Measurements from ENCODE around the gene LRRC46. TPM values are rescaled to one million over a fixed set of nuclear protein-coding genes. Genes with fewer than 3 reads are reported as not detected.
A peak's percentile ranks its signal among the peaks of the same experiment; 100 is the strongest.

Gene LRRC46
- total RNA-seq, 1 experiment from 2014 or later: 0.31 TPM

DNA sequence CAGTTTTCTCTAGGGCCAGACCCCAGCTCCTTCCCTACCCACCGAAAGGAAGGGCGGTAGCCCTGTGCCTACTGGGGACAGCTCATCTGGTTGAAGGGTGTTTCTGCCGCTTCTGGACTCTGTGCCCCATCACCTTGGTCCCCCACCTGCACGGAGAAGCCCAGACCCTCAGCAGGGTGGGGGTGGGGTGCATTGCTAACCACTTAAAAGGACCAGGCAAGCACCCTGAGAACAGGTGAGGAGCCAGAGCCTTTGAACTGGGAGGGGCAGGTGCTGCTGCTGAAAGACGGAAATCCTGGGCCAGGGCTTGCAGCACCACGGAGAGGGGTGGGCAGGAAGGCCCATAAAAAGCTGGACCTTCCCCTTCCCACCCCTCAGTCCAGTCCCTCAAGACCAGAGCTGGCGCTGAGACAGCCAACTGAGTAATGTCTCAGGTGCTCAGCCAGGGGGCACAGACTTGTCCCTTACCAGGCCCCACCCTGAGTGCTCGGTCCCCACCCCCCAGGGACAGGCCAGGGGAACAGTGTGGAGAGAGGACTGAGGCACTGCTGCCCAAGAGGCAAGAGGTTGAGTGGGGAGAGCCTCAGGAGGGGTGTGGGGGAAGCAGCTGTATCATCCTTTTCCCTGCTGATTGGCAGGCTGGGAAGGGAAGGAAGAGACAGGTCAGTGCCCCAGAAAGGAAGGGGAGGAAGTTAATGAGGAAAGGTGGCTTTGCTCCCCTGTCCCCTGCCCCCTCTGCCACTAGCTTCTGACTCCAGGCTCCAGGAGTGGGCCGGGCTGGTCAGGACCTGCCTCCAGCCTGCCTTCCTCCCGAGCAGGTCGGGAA, 53.6 kb downstream of the LRRC46 start:
- TF ChIP-seq, protein P1, sequence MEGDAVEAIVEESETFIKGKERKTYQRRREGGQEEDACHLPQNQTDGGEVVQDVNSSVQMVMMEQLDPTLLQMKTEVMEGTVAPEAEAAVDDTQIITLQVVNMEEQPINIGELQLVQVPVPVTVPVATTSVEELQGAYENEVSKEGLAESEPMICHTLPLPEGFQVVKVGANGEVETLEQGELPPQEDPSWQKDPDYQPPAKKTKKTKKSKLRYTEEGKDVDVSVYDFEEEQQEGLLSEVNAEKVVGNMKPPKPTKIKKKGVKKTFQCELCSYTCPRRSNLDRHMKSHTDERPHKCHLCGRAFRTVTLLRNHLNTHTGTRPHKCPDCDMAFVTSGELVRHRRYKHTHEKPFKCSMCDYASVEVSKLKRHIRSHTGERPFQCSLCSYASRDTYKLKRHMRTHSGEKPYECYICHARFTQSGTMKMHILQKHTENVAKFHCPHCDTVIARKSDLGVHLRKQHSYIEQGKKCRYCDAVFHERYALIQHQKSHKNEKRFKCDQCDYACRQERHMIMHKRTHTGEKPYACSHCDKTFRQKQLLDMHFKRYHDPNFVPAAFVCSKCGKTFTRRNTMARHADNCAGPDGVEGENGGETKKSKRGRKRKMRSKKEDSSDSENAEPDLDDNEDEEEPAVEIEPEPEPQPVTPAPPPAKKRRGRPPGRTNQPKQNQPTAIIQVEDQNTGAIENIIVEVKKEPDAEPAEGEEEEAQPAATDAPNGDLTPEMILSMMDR (conservative IDR thresholded peaks at IDR 0.05): no peak
- no peak overlapping the region; the same call in 1 of the 2 replicates for H3K14ac ChIP-seq (ENCODE audit: insufficient read depth, low read length)
- H3K18ac ChIP-seq (ENCODE audit: insufficient read length, low read depth, low read length): no peak overlapping the region
- Mint-ChIP-seq H3K27ac (peak overlapping the region in 1 of 3 experiments; percentile 86; a peak in 2 of 7 replicates), H3K4me1 (peaks cover 19 to 25% of the 10 kb centered on the region in 2 experiments), H3K36me3 (ENCODE audit: insufficient read depth in 1 of 3, low read depth in 3 of 3) (no peaks in the 10 kb centered on the region), H3K4me3 (no peak overlapping the region), H3K9me3 (no peaks in the 10 kb centered on the region), H3K27me3 (ENCODE audit: low read depth) (peaks cover 17% of the 10 kb centered on the region)
- H3K9ac ChIP-seq (ENCODE audit: extremely low read depth, insufficient read length, low read length): no peak overlapping the region
- no peak overlapping the region for H2BK15ac ChIP-seq (ENCODE audit: low read depth, low read length)
- no peaks in the 10 kb centered on the region for H3K9me3 ChIP-seq (ENCODE audit: control insufficient read depth, low read depth, low read length)
- no peak overlapping the region for H2BK5ac ChIP-seq (ENCODE audit: insufficient read length, low read length)
- no peaks in the 10 kb centered on the region for H4K20me1 ChIP-seq (ENCODE audit: control insufficient read depth, insufficient read depth, insufficient read length)
- no peak overlapping the region for H4K91ac ChIP-seq (ENCODE audit: insufficient read length, low read depth, low read length)
- H2AK5ac ChIP-seq (ENCODE audit: insufficient read length, low read length): no peak overlapping the region
- no peak overlapping the region for H2AFZ ChIP-seq (ENCODE audit: low read length)
- H3K79me1 ChIP-seq (ENCODE audit: insufficient read depth, low read depth, low read length, poor library complexity, severe bottlenecking): no peaks in the 10 kb centered on the region
- no peak overlapping the region for H2BK20ac ChIP-seq (ENCODE audit: low read depth, low read length, poor library complexity, severe bottlenecking)
- H3K4me1 ChIP-seq (ENCODE audit: insufficient read depth, low read length): no peaks in the 10 kb centered on the region; the same call in 1 of the 2 replicates
- no peaks in the 10 kb centered on the region for H3K79me2 ChIP-seq (ENCODE audit: insufficient read depth, low read length)
- H2BK12ac ChIP-seq (ENCODE audit: insufficient read length, low read depth, low read length): no peak overlapping the region
- H4K5ac ChIP-seq (ENCODE audit: insufficient read length, low read depth, low read length): no peak overlapping the region
- H3K56ac ChIP-seq (ENCODE audit: insufficient read length, low read depth, low read length): no peak overlapping the region
- no peak overlapping the region for H3K27ac ChIP-seq (ENCODE audit: insufficient read length, low read depth, low read length)
- no peaks in the 10 kb centered on the region for H3K23me2 ChIP-seq (ENCODE audit: insufficient read length, low read depth, low read length, poor library complexity, severe bottlenecking)
- no peaks in the 10 kb centered on the region for H3K27me3 ChIP-seq (ENCODE audit: insufficient read depth, low read length)
- H2BK120ac ChIP-seq (ENCODE audit: low read depth, low read length, poor library complexity, severe bottlenecking): no peak overlapping the region
- no peak overlapping the region for H3K4ac ChIP-seq (ENCODE audit: low read depth, low read length)
- no peak overlapping the region for H3K4me2 ChIP-seq (ENCODE audit: insufficient read depth, insufficient read length, low read length)
- peak; percentile 57 for DNase-seq
- no peak overlapping the region for H3T11ph ChIP-seq (ENCODE audit: low read length)
- no CpG with 5 or more reads among the region's 11 CpGs for WGBS (ENCODE audit: extremely low coverage, insufficient read length, low lambda C conversion rate)
- no peak overlapping the region for H4K8ac ChIP-seq (replicated peaks; ENCODE audit: insufficient read length, low read depth, low read length)
- no peak overlapping the region for H3K23ac ChIP-seq (ENCODE audit: insufficient read length, low read depth, low read length)

Other genes starting within 250 kb of the LRRC46 start
- gene KPNB1, start 181.8 kb upstream of the LRRC46 start, total RNA-seq (2021): 742 and 764 TPM in 2 replicates
- gene TBKBP1, start 137.5 kb upstream of the LRRC46 start, total RNA-seq (2021): 33.2 and 33.6 TPM in 2 replicates
- not detected in 2 replicates for gene TBX21, start 98.4 kb upstream of the LRRC46 start, total RNA-seq (2021)
- 12.0 and 13.0 TPM in 2 replicates for gene OSBPL7, start 9.9 kb upstream of the LRRC46 start, total RNA-seq (2021)
- gene MRPL10, start 129 bp upstream of the LRRC46 start, total RNA-seq (2021): 67.2 and 68.4 TPM in 2 replicates
- gene SCRN2, start 9.6 kb downstream of the LRRC46 start, total RNA-seq (2021): 34.0 and 38.6 TPM in 2 replicates
- 0.90 and 0.92 TPM in 2 replicates for gene SP6, start 19.5 kb downstream of the LRRC46 start, total RNA-seq (2021)
- 19.3 and 20.0 TPM in 2 replicates for gene SP2, start 64.6 kb downstream of the LRRC46 start, total RNA-seq (2021)
- gene PNPO, start 109.9 kb downstream of the LRRC46 start, total RNA-seq (2021): 6.7 and 7.3 TPM in 2 replicates
- not detected in 2 replicates for gene PRR15L, start 126.2 kb downstream of the LRRC46 start, total RNA-seq (2021)
- gene CDK5RAP3, start 139.4 kb downstream of the LRRC46 start, total RNA-seq (2021): 144 and 149 TPM in 2 replicates
- 0.68 and 0.77 TPM in 2 replicates for gene COPZ2, start 206.1 kb downstream of the LRRC46 start, total RNA-seq (2021)
- 158 and 161 TPM in 2 replicates for gene NFE2L1, start 216.7 kb downstream of the LRRC46 start, total RNA-seq (2021)

All from H9 (cell line).